ENCODE measurements around the gene MOB3B. TPM values are rescaled to one million over a fixed set of nuclear protein-coding genes. Genes with fewer than 3 reads are reported as not detected.

Gene MOB3B
- total and polyA plus RNA-seq, 10 of the 15 experiments (the other 5 are each of a cell fraction or from before 2014, with no cell fraction given): 0.44 to 2.7 (median 0.91) TPM

DNA sequence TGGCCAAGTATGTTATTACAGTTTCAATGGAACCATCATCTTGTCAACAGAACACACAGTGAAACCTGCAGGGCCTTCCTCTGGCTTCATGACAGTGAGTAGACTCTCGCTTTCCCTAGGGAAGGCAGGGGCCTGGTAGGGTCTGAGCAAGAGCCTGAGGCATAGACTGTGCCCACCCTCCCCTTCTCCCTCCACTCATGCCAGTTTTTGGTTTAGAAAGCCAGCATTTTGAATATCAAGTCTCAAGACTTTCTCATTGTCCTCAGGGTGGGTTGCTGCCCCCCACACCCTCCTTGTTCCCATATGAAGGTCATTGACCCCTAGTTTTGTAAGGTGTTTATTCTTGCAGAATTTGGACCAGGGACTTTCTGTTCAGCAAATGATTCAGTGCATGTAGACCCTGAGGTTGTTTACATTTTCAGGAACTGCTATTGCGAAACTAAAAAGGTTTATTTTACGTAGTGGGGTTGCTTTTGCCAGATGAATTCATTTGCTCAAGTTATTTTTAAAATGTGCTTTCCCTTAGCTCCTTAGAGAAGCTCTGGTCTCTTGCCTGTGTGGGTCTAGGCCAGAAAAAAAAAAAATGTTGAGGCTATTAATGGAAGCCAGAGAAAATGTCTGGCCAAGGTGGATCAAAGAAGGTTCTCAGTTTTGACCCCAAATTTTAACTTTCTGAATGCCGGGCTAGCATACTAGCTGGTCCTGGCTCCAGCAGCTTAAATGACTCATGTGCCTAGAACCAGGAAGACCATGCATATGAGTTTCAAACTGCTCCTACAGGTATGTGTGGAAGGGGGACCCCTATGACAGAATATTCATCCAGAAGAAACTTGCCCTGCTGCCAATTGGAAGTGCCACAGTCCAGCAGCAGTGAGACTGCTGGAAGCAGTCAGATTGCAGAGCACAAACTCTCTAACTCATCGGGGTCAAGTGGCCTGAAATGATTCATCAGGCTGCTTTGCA, 10.1 kb upstream of the MOB3B start (continued):
- TF ChIP-seq, protein P1, sequence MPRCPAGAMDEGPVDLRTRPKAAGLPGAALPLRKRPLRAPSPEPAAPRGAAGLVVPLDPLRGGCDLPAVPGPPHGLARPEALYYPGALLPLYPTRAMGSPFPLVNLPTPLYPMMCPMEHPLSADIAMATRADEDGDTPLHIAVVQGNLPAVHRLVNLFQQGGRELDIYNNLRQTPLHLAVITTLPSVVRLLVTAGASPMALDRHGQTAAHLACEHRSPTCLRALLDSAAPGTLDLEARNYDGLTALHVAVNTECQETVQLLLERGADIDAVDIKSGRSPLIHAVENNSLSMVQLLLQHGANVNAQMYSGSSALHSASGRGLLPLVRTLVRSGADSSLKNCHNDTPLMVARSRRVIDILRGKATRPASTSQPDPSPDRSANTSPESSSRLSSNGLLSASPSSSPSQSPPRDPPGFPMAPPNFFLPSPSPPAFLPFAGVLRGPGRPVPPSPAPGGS (IDR thresholded peaks at IDR 0.05; ENCODE audit: borderline replicate concordance, insufficient read depth, low read depth, low read length, poor library complexity, severe bottlenecking): no peak
- TF ChIP-seq RCOR1 (conservative IDR thresholded peaks at IDR 0.05; ENCODE audit: low read depth, low read length) (no peak), GABPA (IDR thresholded peaks at IDR 0.05; ENCODE audit: low read depth) (no peak), TCF7 (IDR thresholded peaks at IDR 0.05; ENCODE audit: borderline replicate concordance) (no peak), NFIC (IDR thresholded peaks at IDR 0.05; ENCODE audit: low read depth, low read length) (peak; percentile 28; the same call in 1 of the 2 replicates), SPI1 (IDR thresholded peaks at IDR 0.05; ENCODE audit: borderline replicate concordance, insufficient read depth, low read depth, low read length) (no peak; the same call in 1 of the 2 replicates), RUNX3 (IDR thresholded peaks at IDR 0.05; ENCODE audit: low read length) (peak; percentile 34; the same call in 1 of the 2 replicates), NFYA (IDR thresholded peaks at IDR 0.05; ENCODE audit: borderline replicate concordance, low read depth, low read length) (no peak), SMC3 (IDR thresholded peaks at IDR 0.05; ENCODE audit: borderline replicate concordance, low read length) (no peak), CBX5 (IDR thresholded peaks at IDR 0.05; ENCODE audit: low read depth) (no peak), PAX5 (IDR thresholded peaks at IDR 0.05; ENCODE audit: borderline replicate concordance, low read depth, low read length) (no peak), TARDBP (IDR thresholded peaks at IDR 0.05; ENCODE audit: borderline replicate concordance) (no peak), FOS (IDR thresholded peaks at IDR 0.05; ENCODE audit: borderline replicate concordance, extremely low read depth, insufficient read length) (no peak), CEBPB (IDR thresholded peaks at IDR 0.05; ENCODE audit: borderline replicate concordance in 1 of 2, low read depth in 2 of 2, low read length in 2 of 2) (peak in 1 of 2 experiments; percentile 40; a peak in 1 of 4 replicates)
- TF ChIP-seq, protein P2, sequence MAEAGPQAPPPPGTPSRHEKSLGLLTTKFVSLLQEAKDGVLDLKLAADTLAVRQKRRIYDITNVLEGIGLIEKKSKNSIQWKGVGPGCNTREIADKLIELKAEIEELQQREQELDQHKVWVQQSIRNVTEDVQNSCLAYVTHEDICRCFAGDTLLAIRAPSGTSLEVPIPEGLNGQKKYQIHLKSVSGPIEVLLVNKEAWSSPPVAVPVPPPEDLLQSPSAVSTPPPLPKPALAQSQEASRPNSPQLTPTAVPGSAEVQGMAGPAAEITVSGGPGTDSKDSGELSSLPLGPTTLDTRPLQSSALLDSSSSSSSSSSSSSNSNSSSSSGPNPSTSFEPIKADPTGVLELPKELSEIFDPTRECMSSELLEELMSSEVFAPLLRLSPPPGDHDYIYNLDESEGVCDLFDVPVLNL (IDR thresholded peaks at IDR 0.05; ENCODE audit: low read depth, low read length): no peak
- TF ChIP-seq, protein P3, sequence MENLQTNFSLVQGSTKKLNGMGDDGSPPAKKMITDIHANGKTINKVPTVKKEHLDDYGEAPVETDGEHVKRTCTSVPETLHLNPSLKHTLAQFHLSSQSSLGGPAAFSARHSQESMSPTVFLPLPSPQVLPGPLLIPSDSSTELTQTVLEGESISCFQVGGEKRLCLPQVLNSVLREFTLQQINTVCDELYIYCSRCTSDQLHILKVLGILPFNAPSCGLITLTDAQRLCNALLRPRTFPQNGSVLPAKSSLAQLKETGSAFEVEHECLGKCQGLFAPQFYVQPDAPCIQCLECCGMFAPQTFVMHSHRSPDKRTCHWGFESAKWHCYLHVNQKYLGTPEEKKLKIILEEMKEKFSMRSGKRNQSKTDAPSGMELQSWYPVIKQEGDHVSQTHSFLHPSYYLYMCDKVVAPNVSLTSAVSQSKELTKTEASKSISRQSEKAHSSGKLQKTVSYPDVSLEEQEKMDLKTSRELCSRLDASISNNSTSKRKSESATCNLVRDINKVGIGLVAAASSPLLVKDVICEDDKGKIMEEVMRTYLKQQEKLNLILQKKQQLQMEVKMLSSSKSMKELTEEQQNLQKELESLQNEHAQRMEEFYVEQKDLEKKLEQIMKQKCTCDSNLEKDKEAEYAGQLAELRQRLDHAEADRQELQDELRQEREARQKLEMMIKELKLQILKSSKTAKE (IDR thresholded peaks at IDR 0.05; ENCODE audit: low read depth, poor library complexity, severe bottlenecking): peak; percentile 47
- TF ChIP-seq, protein P4, sequence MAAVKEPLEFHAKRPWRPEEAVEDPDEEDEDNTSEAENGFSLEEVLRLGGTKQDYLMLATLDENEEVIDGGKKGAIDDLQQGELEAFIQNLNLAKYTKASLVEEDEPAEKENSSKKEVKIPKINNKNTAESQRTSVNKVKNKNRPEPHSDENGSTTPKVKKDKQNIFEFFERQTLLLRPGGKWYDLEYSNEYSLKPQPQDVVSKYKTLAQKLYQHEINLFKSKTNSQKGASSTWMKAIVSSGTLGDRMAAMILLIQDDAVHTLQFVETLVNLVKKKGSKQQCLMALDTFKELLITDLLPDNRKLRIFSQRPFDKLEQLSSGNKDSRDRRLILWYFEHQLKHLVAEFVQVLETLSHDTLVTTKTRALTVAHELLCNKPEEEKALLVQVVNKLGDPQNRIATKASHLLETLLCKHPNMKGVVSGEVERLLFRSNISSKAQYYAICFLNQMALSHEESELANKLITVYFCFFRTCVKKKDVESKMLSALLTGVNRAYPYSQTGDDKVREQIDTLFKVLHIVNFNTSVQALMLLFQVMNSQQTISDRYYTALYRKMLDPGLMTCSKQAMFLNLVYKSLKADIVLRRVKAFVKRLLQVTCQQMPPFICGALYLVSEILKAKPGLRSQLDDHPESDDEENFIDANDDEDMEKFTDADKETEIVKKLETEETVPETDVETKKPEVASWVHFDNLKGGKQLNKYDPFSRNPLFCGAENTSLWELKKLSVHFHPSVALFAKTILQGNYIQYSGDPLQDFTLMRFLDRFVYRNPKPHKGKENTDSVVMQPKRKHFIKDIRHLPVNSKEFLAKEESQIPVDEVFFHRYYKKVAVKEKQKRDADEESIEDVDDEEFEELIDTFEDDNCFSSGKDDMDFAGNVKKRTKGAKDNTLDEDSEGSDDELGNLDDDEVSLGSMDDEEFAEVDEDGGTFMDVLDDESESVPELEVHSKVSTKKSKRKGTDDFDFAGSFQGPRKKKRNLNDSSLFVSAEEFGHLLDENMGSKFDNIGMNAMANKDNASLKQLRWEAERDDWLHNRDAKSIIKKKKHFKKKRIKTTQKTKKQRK (IDR thresholded peaks at IDR 0.05; ENCODE audit: low read depth, low read length): no peak
- TF ChIP-seq, protein P5, sequence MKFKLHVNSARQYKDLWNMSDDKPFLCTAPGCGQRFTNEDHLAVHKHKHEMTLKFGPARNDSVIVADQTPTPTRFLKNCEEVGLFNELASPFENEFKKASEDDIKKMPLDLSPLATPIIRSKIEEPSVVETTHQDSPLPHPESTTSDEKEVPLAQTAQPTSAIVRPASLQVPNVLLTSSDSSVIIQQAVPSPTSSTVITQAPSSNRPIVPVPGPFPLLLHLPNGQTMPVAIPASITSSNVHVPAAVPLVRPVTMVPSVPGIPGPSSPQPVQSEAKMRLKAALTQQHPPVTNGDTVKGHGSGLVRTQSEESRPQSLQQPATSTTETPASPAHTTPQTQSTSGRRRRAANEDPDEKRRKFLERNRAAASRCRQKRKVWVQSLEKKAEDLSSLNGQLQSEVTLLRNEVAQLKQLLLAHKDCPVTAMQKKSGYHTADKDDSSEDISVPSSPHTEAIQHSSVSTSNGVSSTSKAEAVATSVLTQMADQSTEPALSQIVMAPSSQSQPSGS (IDR thresholded peaks at IDR 0.05; ENCODE audit: low read length): no peak

Data from GM12878 (cell line).